ENCODE data around the gene MRFAP1. TPM values are rescaled to one million over a fixed set of nuclear protein-coding genes. Genes with fewer than 3 reads are reported as not detected.

The MRFAP1 gene
- total RNA-seq, 1 donor: 142 TPM

- no peak for TF ChIP-seq CTCF (IDR thresholded peaks at IDR 0.05; ENCODE audit: insufficient read depth, low read length)
These were observed 29.5 kb upstream of the MRFAP1 start for GRCh38 chr4:6610856-6611430.

GRCh38 chr4:6612961-6613675, 27.4 kb upstream of the MRFAP1 start:
- no peak for DNase-seq (ENCODE audit: low read depth)
- no peak for TF ChIP-seq CTCF (IDR thresholded peaks at IDR 0.05; ENCODE audit: insufficient read depth, low read length)
- H3K4me3 ChIP-seq (ENCODE audit: low read depth, low read length): no peak overlapping the region

More at GRCh38 chr4:6610856-6611430, 29.5 kb upstream of the MRFAP1 start:
- no peak for DNase-seq (ENCODE audit: low read depth)
- H3K4me3 ChIP-seq (ENCODE audit: low read depth, low read length): no peak overlapping the region

GRCh38 chr4:6613676-6614651, 26.5 kb upstream of the MRFAP1 start:
- TF ChIP-seq CTCF (IDR thresholded peaks at IDR 0.05; ENCODE audit: insufficient read depth, low read length): no peak
- no peak for DNase-seq (ENCODE audit: low read depth)

GRCh38 chr4:6614701-6615230, 25.7 kb upstream of the MRFAP1 start:
- H3K4me3 ChIP-seq (ENCODE audit: low read depth, low read length): no peak overlapping the region
- no peak for TF ChIP-seq CTCF (IDR thresholded peaks at IDR 0.05; ENCODE audit: insufficient read depth, low read length)
- DNase-seq (ENCODE audit: low read depth): no peak

More at GRCh38 chr4:6613676-6614651, 26.5 kb upstream of the MRFAP1 start:
- H3K4me3 ChIP-seq (ENCODE audit: low read depth, low read length): no peak overlapping the region

- no peak for TF ChIP-seq CTCF (IDR thresholded peaks at IDR 0.05; ENCODE audit: insufficient read depth, low read length)
- H3K4me3 ChIP-seq (ENCODE audit: low read depth, low read length): no peak overlapping the region
- no peak for DNase-seq (ENCODE audit: low read depth)
These were observed 24.1 kb upstream of the MRFAP1 start for GRCh38 chr4:6616087-6616995.
